ENCODE measurements around the gene PREX1.

The PREX1 gene

GRCh38 chr20:48645666-48646065, 182.1 kb downstream of the PREX1 start:
- Histone ChIP-seq H3K4me3 (replicated peaks; ENCODE audit: insufficient read depth, low read length) (no peak overlapping the region), H3K27ac (replicated peaks) (no peak overlapping the region), H3K27me3 (ENCODE audit: insufficient read depth, poor library complexity, severe bottlenecking) (no peaks in the 10 kb centered on the region)
- TF ChIP-seq REST (IDR thresholded peaks at IDR 0.05; ENCODE audit: insufficient replicate concordance, low read depth): no peak
- no peak for TF ChIP-seq POLR2AphosphoS5 (IDR thresholded peaks at IDR 0.05; ENCODE audit: low read depth)
- TF ChIP-seq SPI1 (IDR thresholded peaks at IDR 0.05; ENCODE audit: borderline replicate concordance, low read depth): no peak
- no peak for TF ChIP-seq CTCF (IDR thresholded peaks at IDR 0.05; ENCODE audit: insufficient read depth, low read length)
- no peak for TF ChIP-seq GABPA (IDR thresholded peaks at IDR 0.05; ENCODE audit: low read depth)
- no peak for DNase-seq (ENCODE audit: low read depth in 1 of 2, low spot score in 1 of 2)

- no peak for DNase-seq (ENCODE audit: low read depth in 1 of 2, low spot score in 1 of 2)
- H3K4me3 ChIP-seq (replicated peaks; ENCODE audit: insufficient read depth, low read length): no peak overlapping the region
- TF ChIP-seq CTCF (IDR thresholded peaks at IDR 0.05; ENCODE audit: insufficient read depth, low read length) (no peak), GABPA (IDR thresholded peaks at IDR 0.05; ENCODE audit: low read depth) (no peak), POLR2AphosphoS5 (IDR thresholded peaks at IDR 0.05; ENCODE audit: low read depth) (no peak), SPI1 (IDR thresholded peaks at IDR 0.05; ENCODE audit: borderline replicate concordance, low read depth) (no peak), REST (IDR thresholded peaks at IDR 0.05; ENCODE audit: insufficient replicate concordance, low read depth) (no peak)
- H3K27ac ChIP-seq (replicated peaks): no peak overlapping the region
- H3K27me3 ChIP-seq (ENCODE audit: insufficient read depth, poor library complexity, severe bottlenecking): no peaks in the 10 kb centered on the region
These were observed 183.4 kb downstream of the PREX1 start for GRCh38 chr20:48644286-48644828.

- no peak overlapping the region for H3K27ac ChIP-seq (replicated peaks)
- no peak for DNase-seq (ENCODE audit: low read depth in 1 of 2, low spot score in 1 of 2)
- no peak for TF ChIP-seq SPI1 (IDR thresholded peaks at IDR 0.05; ENCODE audit: borderline replicate concordance, low read depth)
- no peak for TF ChIP-seq CTCF (IDR thresholded peaks at IDR 0.05; ENCODE audit: insufficient read depth, low read length)
- TF ChIP-seq POLR2AphosphoS5 (IDR thresholded peaks at IDR 0.05; ENCODE audit: low read depth): no peak
- H3K27me3 ChIP-seq (ENCODE audit: insufficient read depth, poor library complexity, severe bottlenecking): no peaks in the 10 kb centered on the region
- no peak overlapping the region for H3K4me3 ChIP-seq (replicated peaks; ENCODE audit: insufficient read depth, low read length)
These were observed 185.5 kb downstream of the PREX1 start for GRCh38 chr20:48642105-48642880.

Measured in HL-60 (cell line).